ENCODE data around the gene RFNG.

GRCh38 chr17:82062984-82063368 lies 11.4 kb upstream of the RFNG start:
- no peak for TF ChIP-seq CTCF (IDR thresholded peaks at IDR 0.05)
- no peak for TF ChIP-seq POLR2AphosphoS5 (IDR thresholded peaks at IDR 0.05; ENCODE audit: insufficient read depth in 1 of 2, low read depth in 1 of 2)

Data from vagina (tissue), 2 donors.